GM12892 (cell line): ENCODE results near the gene CEP41.

Experiments used
- POLR2A ChIP-seq: IDR thresholded peaks from 2 replicates; pipeline ENCODE4 v1.6.1; 2011; ENCODE audit warnings: low read depth, low read length, control low read depth
- POLR2AphosphoS5 ChIP-seq: IDR thresholded peaks from 2 replicates; pipeline ENCODE4 v1.6.1; 2011; ENCODE audit warnings: low read depth, low read length, control low read depth

DNA sequence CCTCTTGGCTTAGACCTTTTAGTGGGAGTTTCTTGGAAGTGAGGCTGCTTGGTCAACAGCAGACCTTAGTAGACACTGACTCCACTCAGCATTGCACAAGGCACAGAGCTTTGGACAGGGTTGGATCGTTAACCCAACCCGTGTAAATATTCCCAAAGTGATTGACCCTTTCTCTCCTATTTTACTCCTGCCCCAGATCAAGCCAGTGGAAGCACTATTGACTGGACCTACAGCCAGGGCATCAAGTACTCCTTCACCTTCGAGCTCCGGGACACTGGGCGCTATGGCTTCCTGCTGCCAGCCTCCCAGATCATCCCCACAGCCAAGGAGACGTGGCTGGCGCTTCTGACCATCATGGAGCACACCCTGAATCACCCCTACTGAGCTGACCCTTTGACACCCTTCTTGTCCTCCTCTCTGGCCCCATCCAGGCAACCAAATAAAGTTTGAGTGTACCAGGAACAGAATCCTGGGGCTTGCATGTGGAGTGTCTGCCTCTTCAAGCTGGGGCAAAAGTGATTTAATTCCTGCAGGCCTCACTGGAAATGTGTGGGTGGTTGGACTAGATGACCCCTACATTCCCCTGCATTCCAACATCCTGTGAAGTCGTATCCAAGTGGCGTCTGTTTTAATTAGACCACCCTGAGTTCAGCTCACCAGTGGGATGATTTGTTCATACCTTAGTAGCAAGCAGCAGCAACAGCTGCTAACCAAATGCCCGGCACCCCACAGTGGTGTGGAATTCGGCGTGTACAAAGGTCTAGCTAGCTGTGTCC lies 53.0 kb downstream of the CEP41 start:
- no peak for TF ChIP-seq POLR2A
- no peak for TF ChIP-seq POLR2AphosphoS5
